ENCODE measurements around the gene LMX1A.

LMX1A gene
- 0 to 0.39 (median 0) reads per million in 4 experiments for total RNA-seq

DNA sequence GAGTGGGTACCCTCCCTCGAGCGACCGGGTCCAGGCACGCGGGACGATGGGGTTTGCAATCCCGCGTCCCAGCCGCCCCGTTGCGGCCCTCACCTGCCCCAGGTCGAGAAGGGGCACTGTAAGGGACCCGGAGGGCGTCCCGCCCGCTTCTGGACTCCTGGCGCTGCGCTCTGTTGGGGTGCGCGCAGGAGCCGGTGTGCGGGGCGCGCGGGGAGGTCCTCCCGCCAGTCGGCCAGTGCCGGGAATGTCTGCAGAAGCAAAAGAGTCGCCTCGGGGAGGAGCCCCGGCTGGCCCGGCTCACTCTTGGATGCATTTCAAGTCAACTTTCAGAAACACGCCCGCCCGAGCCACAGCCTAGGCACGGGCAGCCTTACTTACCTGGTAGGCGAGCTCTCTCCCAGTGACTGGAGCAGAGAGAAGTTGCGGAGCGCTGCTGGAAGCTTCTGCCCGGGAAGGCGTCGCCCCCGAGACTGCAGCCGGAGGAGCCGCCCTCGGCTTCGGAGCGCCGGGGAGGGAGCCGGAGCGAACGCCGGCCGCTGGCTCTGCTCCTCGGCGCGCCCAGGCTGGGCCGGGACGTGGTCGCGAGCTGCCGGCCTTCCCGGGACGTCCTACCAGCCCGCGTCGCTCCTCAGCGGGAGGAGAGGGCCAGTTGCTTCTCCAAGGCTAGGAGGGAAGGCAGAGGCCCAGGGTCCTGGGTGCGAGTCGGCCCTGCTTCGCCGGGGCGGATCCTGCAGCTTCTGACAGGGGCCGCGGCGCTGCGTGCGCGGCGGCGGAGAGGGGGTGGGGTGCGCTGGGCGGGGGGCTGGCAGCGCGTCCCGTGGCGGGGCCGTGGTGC lies at the start of gene LMX1A:
Gene LMX1A (minus strand): TSS at position 739 of the 835 bp plus-strand sequence. CDS start 1,156 bp downstream, outside the sequence.
- DNase-seq: no peak

DNA sequence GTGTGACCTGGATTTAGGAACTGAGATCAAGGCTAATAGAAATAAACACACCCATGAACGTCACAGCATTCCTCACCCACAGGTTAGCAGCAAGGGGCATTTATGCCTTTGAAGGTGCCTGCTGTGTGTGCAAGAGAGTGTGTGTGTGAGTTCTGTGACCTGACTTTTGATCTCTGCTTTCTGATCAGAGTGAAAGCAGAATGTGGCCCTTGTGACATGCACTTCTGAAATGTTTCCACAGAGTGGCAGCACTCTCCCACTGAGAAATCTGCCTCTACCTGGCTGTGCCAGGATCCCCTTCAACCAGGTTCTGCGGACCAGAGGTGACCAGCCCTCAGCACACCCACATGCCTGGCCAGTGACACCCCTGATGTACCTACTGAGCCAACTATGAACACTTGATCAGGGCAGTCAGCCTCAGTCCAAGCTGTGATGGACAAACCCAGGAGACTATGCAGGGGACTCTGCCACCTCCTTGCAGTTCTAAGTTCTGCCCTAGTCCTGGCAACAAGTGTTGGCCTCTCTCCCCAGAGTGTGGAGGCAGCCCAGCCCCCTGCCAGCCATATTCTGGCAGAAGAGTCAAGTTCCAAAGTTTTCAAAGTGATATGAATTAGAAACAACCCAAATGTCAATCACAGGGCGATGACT lies 47.4 kb upstream of the LMX1A start:
- DNase-seq: no peak

DNA sequence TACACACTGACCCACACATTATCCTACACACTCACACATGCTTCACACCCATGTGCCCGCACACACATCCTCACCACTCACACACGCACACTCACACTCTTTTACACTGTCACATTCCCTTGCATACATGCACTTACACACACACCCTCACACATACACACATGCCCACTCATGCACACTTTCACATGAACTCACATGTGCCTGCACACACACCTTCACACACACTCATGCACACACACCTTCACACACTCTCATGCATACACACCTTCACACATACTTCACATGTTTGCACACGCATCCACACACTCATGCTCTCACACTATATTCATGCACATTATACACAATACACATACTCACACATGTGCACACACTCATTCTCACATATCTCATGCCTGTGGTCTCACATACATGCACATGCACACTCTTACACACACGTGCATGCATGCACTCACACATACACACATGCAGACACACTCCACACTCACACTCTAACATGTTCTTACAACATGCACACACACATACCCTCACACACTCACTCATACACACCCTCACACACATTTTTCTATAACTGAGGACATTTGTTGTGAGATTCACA lies 46.1 kb upstream of the LMX1A start:
- no peak for DNase-seq

GRCh38 chr1:165397944-165398343 lies 41.4 kb upstream of the LMX1A start:
- no peak for DNase-seq

DNA sequence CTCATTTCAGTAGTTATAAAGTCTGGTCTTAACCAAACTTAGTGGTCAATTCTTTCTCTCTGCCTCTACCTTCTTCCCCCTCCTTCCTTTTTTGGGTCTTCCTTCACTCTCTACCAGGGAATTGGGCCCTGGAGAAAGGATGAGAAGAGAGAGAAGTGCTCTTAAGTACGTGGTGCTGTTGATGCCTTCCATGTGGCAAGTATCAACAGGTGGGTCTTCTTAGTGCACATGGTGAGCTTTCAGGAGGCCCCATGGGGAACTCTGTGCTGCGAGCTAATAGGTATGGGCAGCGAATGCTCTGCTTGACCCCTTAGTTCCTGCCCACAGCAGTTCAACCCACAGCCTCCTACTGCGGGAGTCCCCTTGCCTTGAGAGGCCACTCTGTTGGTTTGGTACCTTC lies 39.4 kb upstream of the LMX1A start:
- DNase-seq: no peak

DNA sequence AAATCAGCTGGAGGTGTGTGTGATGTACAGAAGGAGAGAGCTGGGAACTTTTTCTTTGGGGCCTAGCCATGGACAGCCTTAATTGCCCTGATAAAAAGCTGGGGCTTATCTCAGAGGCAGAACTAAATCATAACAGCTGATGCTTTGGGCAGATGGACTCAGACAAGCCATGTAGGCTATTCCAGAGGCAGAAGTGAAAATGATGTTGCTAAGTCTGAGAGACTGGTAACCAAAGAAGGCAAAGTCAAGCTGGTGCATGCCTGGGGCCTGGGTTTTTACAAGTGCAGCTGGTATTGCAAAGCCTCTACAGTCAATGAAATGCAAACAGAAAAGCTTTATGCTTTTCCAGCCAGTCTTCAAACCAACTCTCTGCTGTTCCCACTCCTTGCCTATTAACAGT lies 39.0 kb upstream of the LMX1A start:
- no peak for DNase-seq

DNA sequence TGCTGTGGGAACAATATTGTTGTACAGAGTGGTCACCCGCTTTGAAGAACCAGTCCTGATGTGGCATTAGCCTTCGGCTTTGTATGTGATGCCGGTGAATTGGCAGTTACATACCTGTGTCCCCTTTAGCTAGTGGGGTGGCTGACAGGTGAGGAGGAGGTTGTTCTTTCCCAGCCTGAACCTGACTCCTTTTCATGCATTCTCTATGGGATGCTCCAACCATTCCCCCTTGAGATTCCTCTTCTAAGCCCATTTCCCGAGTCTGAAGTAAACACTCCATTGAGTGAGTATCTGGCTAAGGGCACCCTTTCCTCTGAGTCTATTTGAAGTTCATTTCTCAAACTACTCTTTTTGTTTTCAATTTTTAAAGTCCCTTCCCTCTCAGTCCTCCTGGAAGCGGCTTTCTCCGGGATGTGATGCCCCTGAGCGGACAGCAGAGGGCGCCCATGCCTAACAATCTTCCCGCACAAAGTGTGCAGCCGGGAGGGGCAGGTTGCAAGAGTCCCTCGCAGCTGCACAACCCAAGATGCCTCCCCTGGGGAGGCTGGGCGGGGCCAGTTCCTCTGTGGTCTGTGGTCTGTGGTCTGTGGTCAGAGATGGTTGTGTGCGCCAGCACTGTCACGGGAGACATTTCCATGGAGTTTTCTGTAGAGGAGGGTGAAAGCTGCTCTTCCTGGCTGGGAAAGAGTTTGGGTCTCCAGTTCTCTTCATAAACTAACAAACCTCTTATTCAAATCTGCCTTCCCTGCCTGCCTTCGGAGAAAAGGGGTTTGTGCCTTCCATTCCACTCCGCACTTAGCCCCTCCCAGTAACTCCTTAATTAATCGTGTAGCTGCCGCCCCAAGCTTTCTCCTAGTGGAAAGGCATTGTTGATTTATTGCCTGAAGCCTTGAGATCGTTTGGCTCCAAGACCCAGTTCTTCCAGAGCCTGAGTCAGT lies 36.4 kb upstream of the LMX1A start:
- peak; percentile 86 for DNase-seq

DNA sequence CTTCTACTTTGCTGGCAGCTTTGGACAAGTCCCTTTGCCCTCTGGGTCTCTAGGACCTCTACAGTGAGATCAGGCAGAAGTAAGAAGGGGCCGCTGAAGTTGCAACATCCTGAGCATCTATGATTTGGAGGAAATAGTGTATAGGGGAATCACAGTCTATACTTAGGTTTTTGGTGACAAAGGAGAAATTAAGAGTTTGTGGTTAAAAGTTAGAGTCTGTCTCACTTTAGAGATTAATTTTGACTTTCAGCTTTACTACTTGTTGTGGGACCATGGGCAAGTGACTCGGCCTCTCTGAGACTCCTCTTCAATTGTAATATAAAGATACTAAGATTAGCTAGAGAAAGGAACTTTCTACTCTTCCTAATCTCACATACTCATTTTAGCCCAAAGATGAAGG lies 33.1 kb upstream of the LMX1A start:
- no peak for DNase-seq

DNA sequence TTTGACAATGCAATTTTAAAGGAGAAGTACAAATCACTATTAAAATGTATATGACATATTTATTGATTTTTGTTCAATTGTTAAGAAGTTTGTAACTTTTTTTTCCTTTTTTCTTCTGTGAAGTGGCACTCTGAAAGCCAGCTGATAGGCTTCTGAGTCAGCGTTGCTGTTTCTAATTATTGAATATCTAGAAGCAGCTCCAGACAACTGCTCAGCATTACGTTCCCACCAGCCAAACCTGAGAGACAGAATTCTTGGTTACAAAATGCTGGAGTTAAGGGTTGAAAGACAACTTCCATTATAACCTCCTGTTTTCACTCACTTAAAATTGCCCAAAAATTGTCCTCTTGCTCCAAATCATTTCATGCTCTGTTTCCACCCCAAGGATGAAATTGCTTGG lies 31.4 kb upstream of the LMX1A start:
- no peak for DNase-seq

DNA sequence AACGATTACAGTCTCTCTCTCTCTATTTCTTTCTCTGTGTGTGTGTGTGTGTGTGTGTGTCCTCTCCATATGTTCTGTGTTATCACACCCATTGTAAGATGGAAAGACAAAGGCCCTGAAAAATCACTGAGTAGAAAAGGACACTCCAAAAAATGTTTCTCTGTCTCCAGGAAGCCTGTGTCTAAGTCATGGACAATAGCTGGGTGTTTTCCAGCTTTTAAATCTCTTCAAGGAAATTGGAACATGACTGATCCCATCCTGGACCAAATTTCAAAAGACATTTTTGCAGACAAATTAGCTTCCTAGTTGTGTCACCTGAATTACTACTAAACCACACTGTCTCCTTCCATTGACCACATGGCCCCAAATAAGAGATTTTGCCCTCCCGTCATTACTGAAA lies 31.0 kb upstream of the LMX1A start:
- DNase-seq: no peak

DNA sequence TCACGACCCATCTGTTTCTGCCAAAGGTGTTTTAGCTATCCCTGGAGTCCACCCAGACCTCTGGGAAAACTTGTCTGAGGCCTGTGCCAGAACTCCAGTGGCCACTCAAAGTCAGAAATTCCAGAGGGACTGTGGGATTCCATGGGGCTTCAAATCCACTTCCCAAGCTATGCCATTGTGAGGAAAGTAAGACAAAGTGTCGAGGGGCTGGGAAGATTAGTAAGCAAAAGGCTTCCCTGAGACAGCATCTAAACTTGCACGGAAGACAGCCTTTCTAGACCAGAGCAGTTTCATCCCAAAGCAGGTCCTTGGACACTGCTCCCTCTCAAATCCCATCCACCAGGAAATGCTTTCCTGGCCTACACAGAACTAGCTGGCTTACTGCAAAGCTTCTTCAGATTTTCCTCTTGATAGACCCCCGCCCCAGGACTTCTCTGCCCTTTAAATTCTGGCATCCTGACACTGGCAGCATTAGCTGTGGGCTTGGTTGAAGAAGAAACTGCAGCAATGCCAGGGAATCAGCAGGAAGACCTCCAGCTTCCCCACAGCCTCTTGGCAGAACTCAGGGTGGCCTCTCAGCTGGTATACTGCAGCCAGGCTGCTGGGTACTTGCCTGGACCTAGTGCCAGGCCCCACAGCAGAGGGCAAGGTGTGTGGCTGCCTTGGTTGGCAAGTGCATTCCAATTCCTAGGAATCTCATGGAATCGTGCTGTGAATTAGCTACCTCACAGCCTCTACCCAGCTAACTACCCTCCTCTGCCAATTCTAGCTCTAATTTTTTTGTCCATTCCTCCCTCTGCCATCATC lies 27.3 kb upstream of the LMX1A start:
- DNase-seq: no peak

GRCh38 chr1:165383067-165383466 lies 26.6 kb upstream of the LMX1A start:
- DNase-seq: no peak

- no peak for DNase-seq
Observed at GRCh38 chr1:165381745-165382505, 25.4 kb upstream of the LMX1A start.

DNA sequence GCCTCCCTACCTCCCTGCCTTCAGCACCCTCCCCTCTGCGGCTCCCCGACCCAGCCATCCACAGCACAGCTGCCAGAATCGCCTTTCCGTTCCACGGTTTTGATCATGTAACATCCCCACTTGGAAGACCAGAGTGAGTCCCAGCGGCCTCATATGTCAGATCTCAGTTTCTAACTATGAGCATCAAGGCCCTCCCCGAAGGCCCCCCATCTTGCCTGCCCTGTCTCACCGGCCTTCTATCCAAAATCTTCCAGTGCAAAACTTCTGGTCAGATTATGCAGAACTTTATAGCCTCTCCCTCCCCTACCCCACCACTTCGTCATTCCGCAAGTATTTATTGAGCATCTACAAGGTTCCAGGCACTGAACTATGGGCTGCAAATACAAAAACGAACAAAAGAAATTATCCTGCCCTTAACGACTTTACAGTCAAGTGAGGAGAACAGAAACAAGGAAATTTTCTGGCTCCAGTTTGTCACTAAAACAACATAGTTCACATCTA lies 20.3 kb upstream of the LMX1A start:
- DNase-seq: no peak

DNA sequence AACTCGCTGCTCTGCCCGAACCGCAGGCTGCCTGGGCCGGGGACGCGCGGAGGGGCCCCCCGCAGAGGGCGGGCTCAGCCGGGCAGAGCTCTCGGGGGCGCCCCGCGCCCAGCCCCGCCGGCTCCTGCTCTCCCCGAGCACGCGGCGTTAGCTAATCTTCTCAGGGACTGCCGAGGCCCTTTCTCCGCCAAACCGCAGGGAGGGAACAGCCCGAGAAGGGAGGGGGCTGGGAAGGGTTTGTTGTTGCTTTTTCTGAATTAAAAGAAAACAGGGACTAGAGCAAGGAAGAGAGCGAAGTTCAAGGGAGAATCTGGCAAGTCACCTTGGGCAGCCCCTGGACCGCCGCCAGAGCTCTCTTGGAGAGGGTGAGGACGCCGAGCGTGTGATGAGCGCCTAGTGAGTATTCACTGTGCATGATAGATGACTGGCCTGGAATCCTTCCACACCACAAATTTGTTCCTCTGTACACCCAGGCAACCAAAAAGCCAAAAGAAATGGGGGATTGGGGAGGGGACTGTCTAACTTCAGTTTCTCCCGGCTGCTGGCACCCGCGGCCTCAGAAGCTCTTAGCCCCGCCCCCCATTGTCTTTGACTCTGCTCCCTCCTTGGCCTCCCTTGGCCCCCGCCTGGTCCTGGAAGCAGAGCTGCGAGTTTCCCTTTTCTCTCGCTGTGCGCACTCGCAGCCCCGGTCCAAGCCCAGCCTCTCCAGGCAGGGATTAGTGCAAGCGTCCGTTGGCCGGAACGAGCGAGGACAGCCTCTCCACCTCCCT lies 19.7 kb upstream of the LMX1A start:
- DNase-seq: no peak

GRCh38 chr1:165375623-165376022 lies 19.1 kb upstream of the LMX1A start:
- DNase-seq: no peak

GRCh38 chr1:165371588-165372225 lies 15.2 kb upstream of the LMX1A start:
- DNase-seq: no peak

GRCh38 chr1:165369255-165369848 lies 12.8 kb upstream of the LMX1A start:
- DNase-seq: peak; percentile 29

GRCh38 chr1:165367375-165367993 lies 11.0 kb upstream of the LMX1A start:
- peak; percentile 67 for DNase-seq
